ENCODE measurements around the gene SPOUT1. TPM values are rescaled to one million over a fixed set of nuclear protein-coding genes. Genes with fewer than 3 reads are reported as not detected.
A peak's percentile ranks its signal among the peaks of the same experiment; 100 is the strongest.

The SPOUT1 gene
- total and polyA plus RNA-seq, 7 donors, result 9.5 to 33.0 (median 18.3) TPM

GRCh38 chr9:128818839-128819715, 10.5 kb downstream of the SPOUT1 start:
- DNase-seq (peak; percentile 51 to 75), ATAC-seq (peak; percentile 12 to 38 (median 32))
- no peaks in the 10 kb centered on the region for H3K9me3 ChIP-seq
- TF ChIP-seq CTCF (IDR thresholded peaks at IDR 0.05), result no peak
- H3K27ac ChIP-seq, result peak overlapping the region; percentile 93
- intact Hi-C loops (cut with DNase I), result no loop called here
- peaks cover 0 to 38% of the 10 kb centered on the region in 2 donors for H3K36me3 ChIP-seq (ENCODE audit: insufficient read depth in 1 of 2, low read depth in 1 of 2)
- no peaks in the 10 kb centered on the region for H3K27me3 ChIP-seq (ENCODE audit: insufficient read depth in 3 of 3, low read length in 2 of 3)
- WGBS, 3 donors, result 8 to 12% (median 8%) methylated on average over 60 to 90 of the region's 90 CpGs
- H3K4me3 ChIP-seq, result peak overlapping the region; percentile 68
- H3K4me1 ChIP-seq, result peaks cover 14% of the 10 kb centered on the region

- Histone ChIP-seq H3K36me3 (ENCODE audit: insufficient read depth in 1 of 2, low read depth in 1 of 2) (peaks cover 0 to 31% of the 10 kb centered on the region in 2 donors), H3K4me3 (peak within 1 kb of the TSS; percentile 68), H3K9me3 (no peaks in the 10 kb centered on the region), H3K27me3 (ENCODE audit: insufficient read depth in 3 of 3, low read length in 2 of 3) (no peaks in the 10 kb centered on the region), H3K4me1 (peaks cover 14% of the 10 kb centered on the region), H3K27ac (peak within 1 kb of the TSS; percentile 93)
- DNase-seq (peak; percentile 98 to 99), ATAC-seq (peak; percentile 97 to 98 (median 97))
- intact Hi-C loops (cut with DNase I), result no loop called here
- WGBS, 3 donors, result 0 to 1% (median 1%) methylated on average over 36 to 70 of the region's 70 CpGs
- TF ChIP-seq CTCF (IDR thresholded peaks at IDR 0.05), result peak; percentile 92
Observed at GRCh38 chr9:128818099-128818838, 11.3 kb downstream of the SPOUT1 start, which contains the start of gene ENDOG. TSS of gene ENDOG (plus strand) at chr9:128818500. CDS start at chr9:128818685, 185 bp downstream.

GRCh38 chr9:128810873-128811272, 18.7 kb downstream of the SPOUT1 start:
- no peak for ATAC-seq
- Histone ChIP-seq H3K27me3 (ENCODE audit: insufficient read depth in 3 of 3, low read length in 2 of 3) (no peaks in the 10 kb centered on the region), H3K9me3 (no peaks in the 10 kb centered on the region), H3K36me3 (ENCODE audit: insufficient read depth in 1 of 2, low read depth in 1 of 2) (peaks cover 0 to 31% of the 10 kb centered on the region in 2 donors), H3K4me1 (no peaks in the 10 kb centered on the region), H3K27ac (no peak overlapping the region), H3K4me3 (no peak overlapping the region)
- no peak for DNase-seq
- WGBS, 3 donors, result 47 to 78% (median 62%) methylated on average over 5 of the region's 5 CpGs
- no peak for TF ChIP-seq CTCF (IDR thresholded peaks at IDR 0.05)
- intact Hi-C loops (cut with DNase I), result no loop called here

GRCh38 chr9:128809831-128810230, 19.8 kb downstream of the SPOUT1 start:
- DNase-seq, result no peak
- Histone ChIP-seq H3K4me1 (no peaks in the 10 kb centered on the region), H3K4me3 (no peak overlapping the region), H3K27ac (no peak overlapping the region), H3K36me3 (ENCODE audit: insufficient read depth in 1 of 2, low read depth in 1 of 2) (peaks cover 0 to 42% of the 10 kb centered on the region in 2 donors), H3K27me3 (ENCODE audit: insufficient read depth in 3 of 3, low read length in 2 of 3) (no peaks in the 10 kb centered on the region), H3K9me3 (no peaks in the 10 kb centered on the region)
- intact Hi-C loops (cut with DNase I), result no loop called here
- no peak for TF ChIP-seq CTCF (IDR thresholded peaks at IDR 0.05)
- 71 to 76% (median 72%) methylated on average over 2 of the region's 2 CpGs for WGBS, 3 donors
- ATAC-seq, result peak in 1 of 4 donors; percentile 14
